ENCODE measurements around the gene APOBEC3A.
A peak's percentile ranks its signal among the peaks of the same experiment; 100 is the strongest.
"Not testable (repeated sequence)": the region's sequence is repeated elsewhere in the genome, so short reads cannot be mapped to it uniquely, and the experiment has no call there.

APOBEC3A gene

GRCh38 chr22:38981005-38981991 is 23.9 kb downstream of the APOBEC3A start:
- peak; percentile 82 for DNase-seq (ENCODE audit: low spot score)

DNA sequence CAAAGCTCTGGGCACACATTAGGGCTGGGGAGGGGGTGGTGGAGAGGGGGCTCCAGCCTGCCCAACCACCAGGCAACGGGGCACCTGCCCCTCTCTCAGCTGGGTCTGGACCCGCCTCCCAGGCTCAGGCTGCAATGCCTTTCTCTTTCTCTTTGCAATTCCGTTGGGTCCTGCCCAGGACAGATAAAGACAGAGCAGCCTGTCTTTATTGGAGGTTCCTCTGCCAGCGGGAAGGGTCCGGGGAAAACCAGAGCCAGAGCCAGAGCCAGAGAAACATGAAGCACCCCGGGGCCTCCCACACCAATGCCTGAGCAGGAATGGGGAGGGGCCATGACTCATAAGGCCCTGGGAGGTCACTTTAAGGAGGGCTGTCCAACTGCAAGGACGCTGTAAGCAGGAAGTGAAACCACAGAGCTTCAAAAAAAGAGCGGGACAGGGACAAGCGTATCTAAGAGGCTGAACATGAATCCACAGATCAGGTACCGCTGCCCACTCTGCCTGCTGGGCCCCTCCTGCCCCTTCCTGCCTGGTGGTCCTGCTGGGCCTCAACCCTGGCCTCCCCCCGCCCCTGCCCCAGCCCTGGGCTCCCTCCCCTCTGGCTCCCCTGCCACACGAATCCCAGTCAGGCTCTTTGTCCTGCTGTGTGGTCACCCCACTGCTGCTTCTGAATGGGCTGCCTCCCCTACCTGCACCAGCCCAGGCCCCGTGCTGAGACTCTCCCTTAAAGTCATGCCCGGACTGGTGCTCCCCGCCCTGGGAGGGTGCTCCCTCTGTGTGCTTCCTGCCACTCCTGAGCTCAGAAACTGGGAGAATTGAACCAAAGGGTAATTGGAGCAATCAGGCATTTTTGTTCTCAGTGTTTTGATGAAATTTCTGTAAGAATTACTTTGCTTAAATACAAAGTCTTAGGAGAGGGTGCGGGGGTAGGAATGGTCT is 24.9 kb downstream of the APOBEC3A start, which contains the start of gene APOBEC3B:
Gene APOBEC3B (plus strand): TSS at position 356 of the 936 bp plus-strand sequence. CDS start 107 bp downstream, at position 463.
- DNase-seq (ENCODE audit: low spot score): peak; percentile 99

DNA sequence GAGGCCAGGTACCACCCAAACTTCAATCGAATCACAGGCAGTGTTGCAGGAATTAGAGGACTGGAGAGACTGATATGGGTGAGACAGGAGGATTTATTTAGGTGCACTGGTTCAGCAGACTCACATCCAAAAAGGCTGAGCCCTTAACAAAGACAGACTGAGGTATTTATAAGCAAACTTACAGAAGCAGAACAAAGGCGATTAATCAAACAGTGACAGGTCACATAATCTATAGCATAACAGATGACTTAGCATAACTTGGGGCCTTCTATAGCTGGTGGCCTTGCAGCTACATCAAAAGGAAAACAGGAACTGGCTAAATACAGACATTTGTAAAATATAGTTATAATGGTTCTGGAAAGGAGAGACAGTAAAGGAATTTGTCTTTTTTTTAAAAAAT is 26.8 kb downstream of the APOBEC3A start:
- peak; percentile 15 for DNase-seq (ENCODE audit: low spot score)

- peak; percentile 99 for DNase-seq (ENCODE audit: low spot score)
Measured at GRCh38 chr22:38984784-38985757, 27.7 kb downstream of the APOBEC3A start.

DNA sequence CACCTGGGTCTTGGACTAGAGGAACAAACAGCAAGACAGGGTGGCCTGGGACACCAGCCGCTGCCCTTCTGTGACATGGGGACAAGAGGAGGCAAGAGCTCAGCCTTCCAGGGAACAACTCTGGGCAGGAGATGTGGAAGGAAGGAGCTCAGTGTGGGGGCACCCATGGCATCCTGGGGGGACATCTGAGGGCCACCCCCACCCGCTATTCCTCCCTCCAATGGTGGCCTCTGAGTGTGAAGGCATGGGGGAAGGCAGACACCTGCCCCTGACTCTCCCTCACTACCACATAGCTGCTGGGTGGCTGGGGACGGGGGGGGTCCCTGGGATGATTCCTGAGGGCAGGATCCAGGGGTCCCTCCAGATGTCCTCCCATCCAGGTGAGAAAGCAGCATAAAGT is 29.2 kb downstream of the APOBEC3A start:
- no peak for DNase-seq (ENCODE audit: low spot score)

GRCh38 chr22:38987171-38987895 is 29.9 kb downstream of the APOBEC3A start:
- DNase-seq (ENCODE audit: low spot score): no peak

GRCh38 chr22:38989466-38989865 is 32.1 kb downstream of the APOBEC3A start:
- DNase-seq (ENCODE audit: low spot score): no peak

- not testable (repeated sequence) for DNase-seq (ENCODE audit: low spot score)
Measured at GRCh38 chr22:38992871-38993371, 35.5 kb downstream of the APOBEC3A start.

GRCh38 chr22:38996105-38996504 is 38.7 kb downstream of the APOBEC3A start:
- no peak for DNase-seq (ENCODE audit: low spot score)

DNA sequence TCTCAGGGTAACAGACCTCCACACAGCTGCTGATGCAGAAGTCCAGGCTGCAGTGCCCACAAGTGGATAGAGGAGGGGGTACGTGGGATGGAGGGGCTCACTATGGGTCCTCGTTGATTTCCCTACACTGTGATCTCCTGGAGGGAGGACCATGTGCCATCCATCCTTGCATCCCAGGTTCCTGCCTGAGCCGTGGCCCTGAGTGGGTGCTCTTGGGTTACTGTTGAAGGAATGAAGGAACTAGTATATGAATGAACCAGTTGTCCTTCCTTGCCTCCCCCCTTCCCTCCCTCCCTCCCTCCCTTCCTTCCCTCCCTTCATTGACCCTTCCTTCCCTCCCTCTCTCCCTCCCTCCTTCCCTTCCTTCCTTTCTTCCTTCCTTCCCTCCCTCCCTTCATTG is 40.1 kb downstream of the APOBEC3A start:
- DNase-seq (ENCODE audit: low spot score): no peak

- DNase-seq (ENCODE audit: low spot score): peak; percentile 86
Measured at GRCh38 chr22:39003165-39003638, 45.8 kb downstream of the APOBEC3A start.

GRCh38 chr22:39007177-39007576 is 49.8 kb downstream of the APOBEC3A start:
- no peak for DNase-seq (ENCODE audit: low spot score)

GRCh38 chr22:39008271-39008850 is 51.0 kb downstream of the APOBEC3A start:
- DNase-seq (ENCODE audit: low spot score): not testable (repeated sequence)

DNA sequence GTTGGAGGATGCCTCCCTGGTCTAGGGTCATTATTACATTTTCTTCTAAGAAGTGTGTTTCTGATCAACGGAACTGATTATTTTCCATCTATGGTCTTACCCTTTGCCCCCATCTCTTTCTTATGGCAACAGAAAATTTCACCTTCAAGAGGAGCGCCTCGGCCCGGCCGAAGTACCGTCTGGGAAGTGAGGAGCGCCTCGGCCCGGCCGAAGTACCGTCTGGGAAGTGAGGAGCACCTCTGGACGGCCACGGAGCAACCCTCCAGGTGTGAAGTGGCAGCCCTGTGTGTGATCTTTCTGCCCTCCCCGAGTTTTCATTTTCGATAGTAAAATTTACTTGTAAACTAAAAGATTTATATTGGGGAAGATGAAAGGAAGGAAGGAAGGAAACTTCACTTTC is 53.5 kb downstream of the APOBEC3A start:
- no peak for DNase-seq (ENCODE audit: low spot score)
